GM18873 (cell line): Measurements from ENCODE around the gene CABCOCO1.
A peak's percentile ranks its signal among the peaks of the same experiment; 100 is the strongest.

Source experiments
- ATAC-seq: cut with Tn5 transposase; IDR thresholded peaks from one replicate; pipeline ENCODE4 v1.9.1; 2021; ENCODE audit warnings: mild to moderate bottlenecking, moderate library complexity, moderate number of reproducible peaks; ENCODE audit not compliant: unreplicated experiment, low FRiP score

The CABCOCO1 gene

GRCh38 chr10:61779950-61780659 lies 117.4 kb downstream of the CABCOCO1 start:
- ATAC-seq: no peak

- no peak for ATAC-seq
Observed at GRCh38 chr10:61780732-61781131, 118.0 kb downstream of the CABCOCO1 start.

GRCh38 chr10:61781969-61782403 lies 119.3 kb downstream of the CABCOCO1 start:
- no peak for ATAC-seq

- ATAC-seq: no peak
Observed at GRCh38 chr10:61784354-61785133, 121.8 kb downstream of the CABCOCO1 start.

- no peak for ATAC-seq
Observed at GRCh38 chr10:61785473-61786105, 122.9 kb downstream of the CABCOCO1 start.

GRCh38 chr10:61786728-61787127 lies 124.0 kb downstream of the CABCOCO1 start:
- ATAC-seq: peak; percentile 98

GRCh38 chr10:61787170-61787569 lies 124.4 kb downstream of the CABCOCO1 start:
- no peak for ATAC-seq

GRCh38 chr10:61789031-61789430 lies 126.3 kb downstream of the CABCOCO1 start:
- ATAC-seq: no peak

- ATAC-seq: no peak
Observed at GRCh38 chr10:61791216-61791615, 128.5 kb downstream of the CABCOCO1 start.

GRCh38 chr10:61792097-61792716 lies 129.5 kb downstream of the CABCOCO1 start:
- ATAC-seq: no peak

- no peak for ATAC-seq
Observed at GRCh38 chr10:61792921-61793320, 130.2 kb downstream of the CABCOCO1 start.

GRCh38 chr10:61793760-61794703 lies 131.3 kb downstream of the CABCOCO1 start:
- ATAC-seq: no peak

- ATAC-seq: no peak
Observed at GRCh38 chr10:61795147-61795546, 132.4 kb downstream of the CABCOCO1 start.

GRCh38 chr10:61795551-61795950 lies 132.8 kb downstream of the CABCOCO1 start:
- no peak for ATAC-seq

GRCh38 chr10:61796785-61797184 lies 134.1 kb downstream of the CABCOCO1 start:
- no peak for ATAC-seq

- ATAC-seq: no peak
Observed at GRCh38 chr10:61797304-61798153, 134.8 kb downstream of the CABCOCO1 start.

GRCh38 chr10:61798713-61799112 lies 136.0 kb downstream of the CABCOCO1 start:
- no peak for ATAC-seq

GRCh38 chr10:61801484-61801883 lies 138.8 kb downstream of the CABCOCO1 start:
- ATAC-seq: no peak

- ATAC-seq: no peak
Observed at GRCh38 chr10:61803269-61803668, 140.5 kb downstream of the CABCOCO1 start.
